ENCODE measurements around the gene CCDC50.

DNA sequence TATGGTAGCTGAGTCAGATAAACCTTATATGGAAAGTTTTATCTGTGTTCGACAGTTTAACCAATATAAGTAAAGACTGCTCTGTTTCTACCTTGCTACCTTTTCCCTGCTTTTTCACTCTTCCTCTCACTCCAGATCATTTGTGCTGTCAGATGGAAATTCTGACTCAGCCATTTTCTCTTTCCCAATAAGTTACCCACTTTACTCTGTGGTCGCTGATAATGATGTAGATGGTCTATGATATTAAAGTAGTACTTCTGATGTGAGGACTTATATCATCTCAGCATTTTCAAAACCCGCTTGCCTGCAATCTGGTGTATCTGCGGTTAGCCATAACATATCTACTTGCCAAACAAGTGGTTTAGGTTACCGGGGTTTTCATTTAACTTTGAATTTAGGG, 16.1 kb downstream of the CCDC50 start:
- TF ChIP-seq, protein P1, sequence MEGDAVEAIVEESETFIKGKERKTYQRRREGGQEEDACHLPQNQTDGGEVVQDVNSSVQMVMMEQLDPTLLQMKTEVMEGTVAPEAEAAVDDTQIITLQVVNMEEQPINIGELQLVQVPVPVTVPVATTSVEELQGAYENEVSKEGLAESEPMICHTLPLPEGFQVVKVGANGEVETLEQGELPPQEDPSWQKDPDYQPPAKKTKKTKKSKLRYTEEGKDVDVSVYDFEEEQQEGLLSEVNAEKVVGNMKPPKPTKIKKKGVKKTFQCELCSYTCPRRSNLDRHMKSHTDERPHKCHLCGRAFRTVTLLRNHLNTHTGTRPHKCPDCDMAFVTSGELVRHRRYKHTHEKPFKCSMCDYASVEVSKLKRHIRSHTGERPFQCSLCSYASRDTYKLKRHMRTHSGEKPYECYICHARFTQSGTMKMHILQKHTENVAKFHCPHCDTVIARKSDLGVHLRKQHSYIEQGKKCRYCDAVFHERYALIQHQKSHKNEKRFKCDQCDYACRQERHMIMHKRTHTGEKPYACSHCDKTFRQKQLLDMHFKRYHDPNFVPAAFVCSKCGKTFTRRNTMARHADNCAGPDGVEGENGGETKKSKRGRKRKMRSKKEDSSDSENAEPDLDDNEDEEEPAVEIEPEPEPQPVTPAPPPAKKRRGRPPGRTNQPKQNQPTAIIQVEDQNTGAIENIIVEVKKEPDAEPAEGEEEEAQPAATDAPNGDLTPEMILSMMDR (IDR thresholded peaks at IDR 0.05; ENCODE audit: poor library complexity): no peak
- TF ChIP-seq EZH2 (IDR thresholded peaks at IDR 0.05; ENCODE audit: borderline replicate concordance): no peak

Measured in hepatocyte (in vitro differentiated cells).